H9 (cell line): ENCODE results near the gene ACBD6. TPM values are rescaled to one million over a fixed set of nuclear protein-coding genes. Genes with fewer than 3 reads are reported as not detected.

Experiments used
- DNase-seq: peaks from one replicate; pipeline ENCODE4 v3.0.0-alpha.2; 2017
- H2AFZ ChIP-seq: one replicate; pipeline ENCODE4 v1.6.1; 2013; ENCODE audit warnings: mild to moderate bottlenecking, low read length, control low read depth, moderate library complexity
- H2AK5ac ChIP-seq: 2 replicates; pipeline ENCODE4 v1.6.1; 2013; ENCODE audit warnings: low read length, control low read depth, mixed read lengths; ENCODE audit not compliant: insufficient read length
- H2BK120ac ChIP-seq: one replicate; pipeline ENCODE4 v1.6.1; 2013; ENCODE audit warnings: low read depth, mild to moderate bottlenecking, low read length, control low read depth, inconsistent platforms; ENCODE audit not compliant: poor library complexity, severe bottlenecking
- H2BK12ac ChIP-seq: 2 replicates; pipeline ENCODE4 v1.6.1; 2013; ENCODE audit warnings: low read length, control low read depth, mixed read lengths, low read depth; ENCODE audit not compliant: insufficient read length
- H2BK15ac ChIP-seq: 2 replicates; pipeline ENCODE4 v1.6.1; 2013; ENCODE audit warnings: low read depth, low read length, control low read depth
- H2BK20ac ChIP-seq: one replicate; pipeline ENCODE4 v1.6.1; 2013; ENCODE audit warnings: low read depth, mild to moderate bottlenecking, low read length, control low read depth, inconsistent platforms; ENCODE audit not compliant: poor library complexity, severe bottlenecking
- H2BK5ac ChIP-seq: 2 replicates; pipeline ENCODE4 v1.6.1; 2013; ENCODE audit warnings: low read length, control low read depth, mixed read lengths; ENCODE audit not compliant: insufficient read length
- H3K14ac ChIP-seq: 2 replicates; pipeline ENCODE4 v1.6.1; 2013; ENCODE audit warnings: low read length, control low read depth; ENCODE audit not compliant: insufficient read depth
- H3K18ac ChIP-seq: 2 replicates; pipeline ENCODE4 v1.6.1; 2013; ENCODE audit warnings: low read depth, mild to moderate bottlenecking, mixed read lengths, low read length, control low read depth; ENCODE audit not compliant: insufficient read length
- H3K23ac ChIP-seq: 2 replicates; pipeline ENCODE4 v1.6.1; 2013; ENCODE audit warnings: low read length, control low read depth, mixed read lengths, low read depth; ENCODE audit not compliant: insufficient read length
- H3K23me2 ChIP-seq: 2 replicates; pipeline ENCODE4 v1.6.1; 2013; ENCODE audit warnings: low read depth, mild to moderate bottlenecking, mixed read lengths, low read length, control low read depth; ENCODE audit not compliant: insufficient read length, poor library complexity, severe bottlenecking
- H3K27ac ChIP-seq: 2 replicates; pipeline ENCODE4 v1.5.1; 2013; ENCODE audit warnings: low read length, control low read depth, mixed read lengths, low read depth; ENCODE audit not compliant: insufficient read length
- H3K27me3 ChIP-seq: 2 replicates; pipeline ENCODE4 v1.6.1; 2013; ENCODE audit warnings: low read length, control low read depth, inconsistent platforms; ENCODE audit not compliant: insufficient read depth
- H3K4ac ChIP-seq: 2 replicates; pipeline ENCODE4 v1.6.1; 2013; ENCODE audit warnings: low read depth, mild to moderate bottlenecking, control low read depth, inconsistent platforms, low read length, moderate library complexity
- H3K4me1 ChIP-seq: 2 replicates; pipeline ENCODE4 v1.6.1; 2013; ENCODE audit warnings: low read length, control low read depth, inconsistent platforms; ENCODE audit not compliant: insufficient read depth
- H3K4me2 ChIP-seq: 2 replicates; pipeline ENCODE4 v1.6.1; 2013; ENCODE audit warnings: low read length, control low read depth, mixed read lengths; ENCODE audit not compliant: insufficient read length, insufficient read depth
- H3K56ac ChIP-seq: 2 replicates; pipeline ENCODE4 v1.6.1; 2013; ENCODE audit warnings: low read depth, mild to moderate bottlenecking, mixed read lengths, low read length, control low read depth; ENCODE audit not compliant: insufficient read length
- H3K79me1 ChIP-seq: 2 replicates; pipeline ENCODE4 v1.6.1; 2013; ENCODE audit warnings: low read depth, mild to moderate bottlenecking, moderate library complexity, low read length, control low read depth, inconsistent platforms; ENCODE audit not compliant: insufficient read depth, poor library complexity, severe bottlenecking
- H3K79me2 ChIP-seq: 2 replicates; pipeline ENCODE4 v1.6.1; 2013; ENCODE audit warnings: low read length, control low read depth, inconsistent platforms; ENCODE audit not compliant: insufficient read depth
- H3K9ac ChIP-seq: 2 replicates; pipeline ENCODE4 v1.6.1; 2013; ENCODE audit warnings: low read length, control low read depth, mixed read lengths; ENCODE audit not compliant: insufficient read length; ENCODE audit errors: extremely low read depth
- H3K9me3 ChIP-seq: one replicate; pipeline ENCODE4 v1.6.1; 2013; ENCODE audit warnings: low read depth, low read length, inconsistent platforms; ENCODE audit not compliant: control insufficient read depth
- H3T11ph ChIP-seq: one replicate; pipeline ENCODE4 v1.6.1; 2013; ENCODE audit warnings: mild to moderate bottlenecking, low read length, control low read depth, inconsistent platforms
- H4K20me1 ChIP-seq: one replicate; pipeline ENCODE4 v1.6.1; 2013; ENCODE audit not compliant: control insufficient read depth, insufficient read length, insufficient read depth
- H4K5ac ChIP-seq: 2 replicates; pipeline ENCODE4 v1.6.1; 2013; ENCODE audit warnings: low read depth, mild to moderate bottlenecking, mixed read lengths, low read length, control low read depth; ENCODE audit not compliant: insufficient read length
- H4K8ac ChIP-seq: replicated peaks from 2 replicates; pipeline ENCODE4 v1.6.1; 2013; ENCODE audit warnings: low read length, control low read depth, mixed read lengths, low read depth; ENCODE audit not compliant: insufficient read length
- H4K91ac ChIP-seq: 2 replicates; pipeline ENCODE4 v1.6.1; 2013; ENCODE audit warnings: low read depth, mild to moderate bottlenecking, moderate library complexity, mixed read lengths, low read length, control low read depth; ENCODE audit not compliant: insufficient read length
- H3K27ac Mint-ChIP-seq, 3 experiments: 2 replicates in 2 of 3; 3 replicates in 1 of 3; pipeline ENCODE4 v1.8.0; 2020 to 2021; ENCODE audit warnings: mixed read lengths in 3 of 3, mild to moderate bottlenecking in 1 of 3, moderate library complexity in 1 of 3
- H3K27me3 Mint-ChIP-seq: 2 replicates; pipeline ENCODE4 v1.8.0; 2021; ENCODE audit warnings: low read depth, mild to moderate bottlenecking, moderate library complexity, mixed read lengths
- H3K36me3 Mint-ChIP-seq, 3 experiments: 2 replicates in 2 of 3; 3 replicates in 1 of 3; pipeline ENCODE4 v1.8.0; 2020 to 2021; ENCODE audit warnings: low read depth in 3 of 3, mixed read lengths in 3 of 3; ENCODE audit not compliant: insufficient read depth in 1 of 3
- H3K4me1 Mint-ChIP-seq, 2 experiments: 2 replicates each; pipeline ENCODE4 v1.8.0; 2020; ENCODE audit warnings: mixed read lengths in 2 of 2
- H3K4me3 Mint-ChIP-seq, 2 experiments: 2 replicates in 1 of 2; 3 replicates in 1 of 2; pipeline ENCODE4 v1.8.0; 2020 to 2021; ENCODE audit warnings: mild to moderate bottlenecking in 2 of 2, mixed read lengths in 2 of 2, moderate library complexity in 1 of 2
- H3K9me3 Mint-ChIP-seq, 2 experiments: 2 replicates in 1 of 2; 3 replicates in 1 of 2; pipeline ENCODE4 v1.8.0; 2020; ENCODE audit warnings: mild to moderate bottlenecking in 2 of 2, mixed read lengths in 2 of 2, moderate library complexity in 1 of 2
- CTCF ChIP-seq: fragments of 200-600 bp; sonication (generic); conservative IDR thresholded peaks from 3 replicates; pipeline ENCODE4 v1.8.0; 2021; ENCODE audit warnings: antibody characterized with exemption, mild to moderate bottlenecking
- WGBS: extraction: QIAGEN DNeasy Blood & Tissue Kit; methylation state at CpG from one replicate; pipeline ENCODE4 v1.1.7; 2013; ENCODE audit warnings: missing lambda C conversion rate, low lambda C conversion rate, mixed read lengths; ENCODE audit not compliant: insufficient read length; ENCODE audit errors: extremely low coverage; 5-methylcytosine and 5-hydroxymethylcytosine counted together
- total RNA-seq: library from RNA; stranded (reverse); gene quantifications from 2 replicates; pipeline ENCODE4 v1.2.1, GENCODE V29; 2021

Gene ACBD6
- total RNA-seq, 1 experiment from 2014 or later, result 51.4 TPM

DNA sequence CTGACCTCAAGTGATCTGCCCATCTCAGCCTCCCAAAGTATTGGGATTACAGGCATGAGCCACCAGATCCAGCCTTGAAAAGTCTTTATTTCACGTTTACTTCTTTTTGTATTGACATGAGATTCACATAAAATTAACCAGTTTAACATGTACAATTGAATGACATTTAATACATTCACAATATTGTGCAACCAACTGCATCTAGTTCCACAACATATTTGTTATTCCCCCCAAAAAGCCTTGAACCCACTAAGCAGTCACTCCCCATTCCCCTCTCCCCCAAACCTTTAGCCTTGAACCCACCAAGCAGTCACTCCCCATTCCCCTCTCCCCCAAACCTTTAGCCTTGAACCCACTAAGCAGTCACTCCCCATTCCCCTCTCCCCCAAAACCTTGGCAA is 62.0 kb downstream of the ACBD6 start:
- Histone ChIP-seq H3K4me1 (no peaks in the 10 kb centered on the region), H2BK5ac (no peak overlapping the region), H3K79me2 (no peaks in the 10 kb centered on the region), H3K9me3 (no peaks in the 10 kb centered on the region), H4K5ac (no peak overlapping the region), H3K18ac (no peak overlapping the region), H2BK20ac (no peak overlapping the region), H4K8ac (no peak overlapping the region), H2AK5ac (no peak overlapping the region), H3K23me2 (no peaks in the 10 kb centered on the region), H3T11ph (no peak overlapping the region), H3K27ac (no peak overlapping the region), H3K14ac (no peak overlapping the region), H2BK15ac (no peak overlapping the region), H2BK12ac (no peak overlapping the region), H2AFZ (no peak overlapping the region), H3K4me2 (no peak overlapping the region), H4K20me1 (no peaks in the 10 kb centered on the region), H3K79me1 (no peaks in the 10 kb centered on the region), H2BK120ac (no peak overlapping the region), H3K27me3 (no peaks in the 10 kb centered on the region), H3K9ac (no peak overlapping the region), H3K56ac (no peak overlapping the region), H3K23ac (no peak overlapping the region), H4K91ac (no peak overlapping the region), H3K4ac (no peak overlapping the region)
- Mint-ChIP-seq H3K27ac (no peak overlapping the region), H3K4me3 (no peak overlapping the region), H3K36me3 (peaks cover 13 to 46% (median 24%) of the 10 kb centered on the region in 3 experiments), H3K4me1 (no peaks in the 10 kb centered on the region), H3K27me3 (no peaks in the 10 kb centered on the region; the same call in 1 of the 2 replicates), H3K9me3 (peaks cover 18 to 25% of the 10 kb centered on the region in 2 experiments; a peak in 4 of 5 replicates)
- DNase-seq, result no peak
- TF ChIP-seq CTCF, result no peak
- no CpG with 5 or more reads among the region's 1 CpG for WGBS
